ENCODE data around the gene CREBBP.

Gene CREBBP

GRCh38 chr16:3696425-3697218, 183.9 kb downstream of the CREBBP start:
- no peak for DNase-seq

- no peak for DNase-seq
These were observed 184.7 kb downstream of the CREBBP start for GRCh38 chr16:3695610-3696369.

- no peak for DNase-seq
These were observed 186.5 kb downstream of the CREBBP start for GRCh38 chr16:3694051-3694450.

GRCh38 chr16:3691761-3692160, 188.8 kb downstream of the CREBBP start:
- no peak for DNase-seq

- no peak for DNase-seq
These were observed 189.4 kb downstream of the CREBBP start for GRCh38 chr16:3690980-3691720.

GRCh38 chr16:3690470-3690928, 190.0 kb downstream of the CREBBP start:
- DNase-seq, result peak; percentile 58

- DNase-seq, result no peak
These were observed 190.8 kb downstream of the CREBBP start for GRCh38 chr16:3689731-3690130.

- no peak for DNase-seq
These were observed 192.7 kb downstream of the CREBBP start for GRCh38 chr16:3687792-3688191.

- DNase-seq, result no peak
These were observed 193.5 kb downstream of the CREBBP start for GRCh38 chr16:3687021-3687420.

GRCh38 chr16:3681206-3681605, 199.3 kb downstream of the CREBBP start:
- no peak for DNase-seq

- DNase-seq, result no peak
These were observed 202.5 kb downstream of the CREBBP start for GRCh38 chr16:3677994-3678393.

- DNase-seq, result no peak
These were observed 204.8 kb downstream of the CREBBP start for GRCh38 chr16:3675601-3676130.
